Ishikawa (cell line): ENCODE measurements around the gene MPZL2.

Experiments used
- CEBPB ChIP-seq: IDR thresholded peaks from 2 replicates; pipeline ENCODE4 v1.6.1; 2012
- EGR1 ChIP-seq: IDR thresholded peaks from 2 replicates; pipeline ENCODE4 v1.6.1; 2012
- EP300 ChIP-seq: IDR thresholded peaks from 2 replicates; pipeline ENCODE4 v1.6.1; 2012; ENCODE audit warnings: borderline replicate concordance
- FOXM1 ChIP-seq: IDR thresholded peaks from 2 replicates; pipeline ENCODE4 v1.6.1; 2012; ENCODE audit warnings: low read depth, borderline replicate concordance
- NFIC ChIP-seq: IDR thresholded peaks from 2 replicates; pipeline ENCODE4 v1.6.1; 2012
- RAD21 ChIP-seq: IDR thresholded peaks from 2 replicates; pipeline ENCODE4 v1.6.1; 2012; ENCODE audit warnings: low read depth
- TEAD4 ChIP-seq: IDR thresholded peaks from 2 replicates; pipeline ENCODE4 v1.6.1; 2012
- YY1 ChIP-seq: IDR thresholded peaks from 2 replicates; pipeline ENCODE4 v1.6.1; 2012; ENCODE audit warnings: low read depth
- ZBTB7A ChIP-seq: IDR thresholded peaks from 2 replicates; pipeline ENCODE4 v1.6.1; 2012; ENCODE audit warnings: low read depth
- TF ChIP-seq, protein P1 (sequence below): IDR thresholded peaks from 2 replicates; pipeline ENCODE4 v1.6.1; 2012
- TF ChIP-seq, protein P2 (sequence below): IDR thresholded peaks from 2 replicates; pipeline ENCODE4 v1.6.1; 2012; ENCODE audit warnings: low read depth, mild to moderate bottlenecking

DNA sequence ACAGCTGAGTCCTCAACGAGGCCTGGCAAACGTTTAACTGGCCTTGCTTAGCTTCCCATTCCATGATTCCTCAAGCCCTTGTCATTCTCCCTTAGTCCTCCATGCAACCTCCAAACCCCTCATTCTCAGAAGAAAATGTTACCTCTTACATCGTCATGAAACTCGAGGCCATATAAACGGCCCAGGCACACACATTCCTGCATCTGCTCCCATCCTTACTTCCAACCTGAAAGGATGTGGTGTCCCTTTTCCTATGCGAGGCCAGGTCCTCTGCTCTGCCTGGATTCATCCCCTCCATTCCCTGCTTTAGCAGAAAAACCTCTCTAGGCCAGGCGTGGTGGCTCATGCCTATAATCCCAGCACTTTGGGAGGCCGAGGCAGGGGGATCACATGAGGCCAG, 20.9 kb downstream of the MPZL2 start:
- no peak for TF ChIP-seq EP300
- TF ChIP-seq RAD21 = no peak
- TF ChIP-seq ZBTB7A = no peak
- TF ChIP-seq, protein P1, sequence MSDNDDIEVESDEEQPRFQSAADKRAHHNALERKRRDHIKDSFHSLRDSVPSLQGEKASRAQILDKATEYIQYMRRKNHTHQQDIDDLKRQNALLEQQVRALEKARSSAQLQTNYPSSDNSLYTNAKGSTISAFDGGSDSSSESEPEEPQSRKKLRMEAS = no peak
- no peak for TF ChIP-seq YY1
- TF ChIP-seq NFIC = no peak
- TF ChIP-seq FOXM1 = no peak
- TF ChIP-seq EGR1 = no peak
- no peak for TF ChIP-seq CEBPB
- no peak for TF ChIP-seq TEAD4
- TF ChIP-seq, protein P2, sequence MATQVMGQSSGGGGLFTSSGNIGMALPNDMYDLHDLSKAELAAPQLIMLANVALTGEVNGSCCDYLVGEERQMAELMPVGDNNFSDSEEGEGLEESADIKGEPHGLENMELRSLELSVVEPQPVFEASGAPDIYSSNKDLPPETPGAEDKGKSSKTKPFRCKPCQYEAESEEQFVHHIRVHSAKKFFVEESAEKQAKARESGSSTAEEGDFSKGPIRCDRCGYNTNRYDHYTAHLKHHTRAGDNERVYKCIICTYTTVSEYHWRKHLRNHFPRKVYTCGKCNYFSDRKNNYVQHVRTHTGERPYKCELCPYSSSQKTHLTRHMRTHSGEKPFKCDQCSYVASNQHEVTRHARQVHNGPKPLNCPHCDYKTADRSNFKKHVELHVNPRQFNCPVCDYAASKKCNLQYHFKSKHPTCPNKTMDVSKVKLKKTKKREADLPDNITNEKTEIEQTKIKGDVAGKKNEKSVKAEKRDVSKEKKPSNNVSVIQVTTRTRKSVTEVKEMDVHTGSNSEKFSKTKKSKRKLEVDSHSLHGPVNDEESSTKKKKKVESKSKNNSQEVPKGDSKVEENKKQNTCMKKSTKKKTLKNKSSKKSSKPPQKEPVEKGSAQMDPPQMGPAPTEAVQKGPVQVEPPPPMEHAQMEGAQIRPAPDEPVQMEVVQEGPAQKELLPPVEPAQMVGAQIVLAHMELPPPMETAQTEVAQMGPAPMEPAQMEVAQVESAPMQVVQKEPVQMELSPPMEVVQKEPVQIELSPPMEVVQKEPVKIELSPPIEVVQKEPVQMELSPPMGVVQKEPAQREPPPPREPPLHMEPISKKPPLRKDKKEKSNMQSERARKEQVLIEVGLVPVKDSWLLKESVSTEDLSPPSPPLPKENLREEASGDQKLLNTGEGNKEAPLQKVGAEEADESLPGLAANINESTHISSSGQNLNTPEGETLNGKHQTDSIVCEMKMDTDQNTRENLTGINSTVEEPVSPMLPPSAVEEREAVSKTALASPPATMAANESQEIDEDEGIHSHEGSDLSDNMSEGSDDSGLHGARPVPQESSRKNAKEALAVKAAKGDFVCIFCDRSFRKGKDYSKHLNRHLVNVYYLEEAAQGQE = no peak
